Stomach smooth muscle (tissue), 2 donors: ENCODE data around the gene TRERF1.

Experiments
- H3K27ac ChIP-seq: one replicate; pipeline ENCODE4 v1.7.0; 2013; ENCODE audit warnings: mild to moderate bottlenecking, low read length, inconsistent platforms
- H3K27me3 ChIP-seq, 2 donors: one replicate each; pipeline ENCODE4 v1.7.0; 2013; ENCODE audit warnings: low read length in 2 of 2; ENCODE audit not compliant: insufficient read depth in 2 of 2, control insufficient read depth in 1 of 2
- H3K36me3 ChIP-seq, 2 donors: one replicate each; pipeline ENCODE4 v1.7.0; 2013; ENCODE audit warnings: low read length in 2 of 2; ENCODE audit not compliant: control insufficient read depth in 2 of 2, insufficient read depth in 2 of 2
- H3K4me1 ChIP-seq: one replicate; pipeline ENCODE4 v1.7.0; 2013; ENCODE audit warnings: low read length; ENCODE audit not compliant: control insufficient read depth, insufficient read depth
- H3K4me3 ChIP-seq, 2 donors: one replicate each; pipeline ENCODE4 v1.7.0; 2013; ENCODE audit warnings: low read length in 2 of 2
- H3K9ac ChIP-seq, 2 donors: one replicate each; pipeline ENCODE4 v1.7.0; 2013; ENCODE audit warnings: low read length in 2 of 2, mild to moderate bottlenecking in 1 of 2
- H3K9me3 ChIP-seq, 2 donors: one replicate each; pipeline ENCODE4 v1.7.0; 2013; ENCODE audit warnings: low read length in 2 of 2; ENCODE audit not compliant: control insufficient read depth in 2 of 2
- donor health status: healthy.
- donor health status: Pancreatic carcinoma.

TRERF1 gene

DNA sequence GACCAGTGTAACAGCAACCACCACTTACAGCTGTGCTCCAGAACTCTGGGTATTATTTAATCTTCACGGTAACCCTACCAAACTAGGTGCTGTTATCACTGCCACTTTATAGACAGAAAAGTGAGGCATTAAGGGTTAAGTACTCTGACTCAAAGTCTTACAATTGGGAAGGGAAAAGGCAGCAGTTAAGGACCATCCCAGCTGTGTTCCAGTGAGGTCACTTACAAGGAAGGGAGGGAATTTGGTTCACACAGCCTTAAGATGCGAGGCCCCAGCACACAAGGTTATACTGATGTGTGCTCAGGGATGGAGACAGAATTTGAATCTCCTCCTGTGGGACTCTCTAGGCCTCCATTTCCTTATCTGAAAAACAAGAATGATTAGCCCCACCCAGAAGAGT lies 46.7 kb downstream of the TRERF1 start:
- H3K27ac ChIP-seq: no peak overlapping the region
- peaks cover 4% of the 10 kb centered on the region for H3K4me1 ChIP-seq
- H3K36me3 ChIP-seq: no peaks in the 10 kb centered on the region
- no peaks in the 10 kb centered on the region for H3K27me3 ChIP-seq
- no peak overlapping the region for H3K9ac ChIP-seq
- H3K9me3 ChIP-seq: no peaks in the 10 kb centered on the region
- no peak overlapping the region for H3K4me3 ChIP-seq

DNA sequence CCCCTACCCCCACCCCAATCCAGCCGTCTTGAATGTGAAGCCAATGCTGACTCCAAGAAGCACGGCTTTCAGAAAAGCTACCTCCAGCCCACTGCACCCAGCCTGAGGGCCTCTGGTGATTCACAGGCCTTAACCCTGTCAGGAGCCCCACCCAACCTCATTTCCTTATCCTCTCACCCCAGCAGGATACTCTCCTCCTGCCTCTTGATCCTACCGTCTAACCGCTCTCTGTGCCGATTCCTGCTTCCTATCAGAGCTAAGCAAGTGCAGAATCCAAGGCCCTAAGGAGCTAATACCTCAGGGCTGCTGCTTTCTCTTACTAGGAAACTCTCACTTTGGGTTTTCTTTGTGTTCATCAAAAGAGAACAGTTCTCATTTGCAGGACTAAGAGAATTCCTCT lies 47.2 kb downstream of the TRERF1 start:
- no peaks in the 10 kb centered on the region for H3K27me3 ChIP-seq
- H3K4me1 ChIP-seq: peaks cover 6% of the 10 kb centered on the region
- H3K9me3 ChIP-seq: no peaks in the 10 kb centered on the region
- H3K36me3 ChIP-seq: no peaks in the 10 kb centered on the region
- no peak overlapping the region for H3K9ac ChIP-seq
- no peak overlapping the region for H3K27ac ChIP-seq
- H3K4me3 ChIP-seq: no peak overlapping the region

DNA sequence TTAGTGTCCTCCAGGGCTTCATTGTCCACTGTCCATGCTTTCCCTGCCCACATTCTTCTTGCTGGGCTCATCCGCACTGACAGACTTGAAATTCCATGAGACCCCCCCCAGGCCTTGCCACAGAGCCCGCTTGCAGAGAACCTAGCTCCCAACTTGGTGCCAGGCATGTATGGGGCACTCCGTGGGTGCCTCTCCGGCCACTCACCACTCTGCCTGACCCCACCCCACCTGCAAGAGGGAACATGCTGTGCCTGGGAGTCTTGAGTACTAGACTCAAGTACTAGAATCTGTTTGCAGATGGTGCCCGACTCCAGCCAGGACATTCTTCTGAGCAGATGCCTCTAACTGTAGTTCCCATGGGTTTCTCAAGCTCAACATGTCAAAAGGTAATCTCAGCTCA lies 47.9 kb downstream of the TRERF1 start:
- H3K9ac ChIP-seq: no peak overlapping the region
- no peaks in the 10 kb centered on the region for H3K9me3 ChIP-seq
- H3K27ac ChIP-seq: no peak overlapping the region
- H3K4me3 ChIP-seq: no peak overlapping the region
- H3K4me1 ChIP-seq: peaks cover 6% of the 10 kb centered on the region
- H3K27me3 ChIP-seq: no peaks in the 10 kb centered on the region
- H3K36me3 ChIP-seq: no peaks in the 10 kb centered on the region

- Histone ChIP-seq H3K4me1 (peaks cover 6% of the 10 kb centered on the region), H3K27ac (no peak overlapping the region)
Observed at GRCh38 chr6:42403421-42403820, 48.3 kb downstream of the TRERF1 start.

DNA sequence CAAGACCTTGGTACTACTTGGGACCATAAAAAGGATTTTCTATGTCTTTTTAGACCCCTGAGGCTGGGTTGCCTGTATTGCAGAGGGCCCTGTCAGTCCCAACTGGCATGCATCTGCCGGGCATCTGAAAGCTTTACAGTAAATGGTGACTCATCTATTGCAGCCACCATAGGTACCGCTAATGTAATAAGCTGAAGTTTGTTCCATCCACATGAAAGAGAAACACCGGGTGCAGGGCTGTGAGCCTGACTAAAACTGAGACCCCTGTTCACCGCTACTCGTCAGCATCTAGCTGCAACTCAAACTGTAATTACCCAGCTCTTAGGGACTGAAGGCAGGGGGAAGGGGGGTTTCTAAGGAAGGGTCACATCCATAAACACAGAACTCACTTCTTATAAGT lies 49.5 kb downstream of the TRERF1 start:
- H3K4me1 ChIP-seq: peaks cover 6% of the 10 kb centered on the region
- no peak overlapping the region for H3K9ac ChIP-seq
- no peak overlapping the region for H3K27ac ChIP-seq
- H3K36me3 ChIP-seq: no peaks in the 10 kb centered on the region
- H3K9me3 ChIP-seq: no peaks in the 10 kb centered on the region
- no peak overlapping the region for H3K4me3 ChIP-seq
- H3K27me3 ChIP-seq: no peaks in the 10 kb centered on the region

More at GRCh38 chr6:42403421-42403820, 48.3 kb downstream of the TRERF1 start:
- Histone ChIP-seq H3K9me3 (no peaks in the 10 kb centered on the region), H3K27me3 (no peaks in the 10 kb centered on the region), H3K9ac (no peak overlapping the region), H3K36me3 (no peaks in the 10 kb centered on the region), H3K4me3 (no peak overlapping the region)

DNA sequence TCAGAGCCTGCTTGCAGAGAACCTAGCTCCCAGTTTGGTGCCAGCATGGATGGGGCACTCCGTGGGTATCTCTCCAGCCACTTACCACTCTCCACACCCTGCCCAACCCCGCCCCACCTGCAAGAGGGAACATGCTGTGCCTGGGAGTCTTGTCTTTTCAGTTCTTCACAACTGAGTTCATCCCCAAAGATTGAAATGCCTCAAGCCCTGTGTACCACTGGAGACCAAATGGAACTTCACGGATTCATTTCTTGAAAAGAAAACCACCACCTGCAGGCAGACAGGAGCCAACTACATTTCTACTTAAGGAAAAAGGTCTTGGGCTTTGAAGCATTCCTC lies 50.1 kb downstream of the TRERF1 start:
- H3K9me3 ChIP-seq: no peaks in the 10 kb centered on the region
- no peak overlapping the region for H3K9ac ChIP-seq
- H3K27ac ChIP-seq: no peak overlapping the region
- no peak overlapping the region for H3K4me3 ChIP-seq
- H3K36me3 ChIP-seq: no peaks in the 10 kb centered on the region
- peaks cover 6% of the 10 kb centered on the region for H3K4me1 ChIP-seq
- no peaks in the 10 kb centered on the region for H3K27me3 ChIP-seq

GRCh38 chr6:42400886-42401612 lies 50.7 kb downstream of the TRERF1 start:
- H3K36me3 ChIP-seq: no peaks in the 10 kb centered on the region
- peaks cover 6% of the 10 kb centered on the region for H3K4me1 ChIP-seq
- H3K27me3 ChIP-seq: no peaks in the 10 kb centered on the region
- H3K9ac ChIP-seq: no peak overlapping the region
- no peak overlapping the region for H3K27ac ChIP-seq
- no peak overlapping the region for H3K4me3 ChIP-seq
- H3K9me3 ChIP-seq: no peaks in the 10 kb centered on the region

GRCh38 chr6:42400061-42400760 lies 51.5 kb downstream of the TRERF1 start:
- peaks cover 9% of the 10 kb centered on the region for H3K4me1 ChIP-seq
- H3K9me3 ChIP-seq: no peaks in the 10 kb centered on the region
- H3K27ac ChIP-seq: no peak overlapping the region
- no peaks in the 10 kb centered on the region for H3K27me3 ChIP-seq
- no peaks in the 10 kb centered on the region for H3K36me3 ChIP-seq
- H3K4me3 ChIP-seq: no peak overlapping the region
- H3K9ac ChIP-seq: no peak overlapping the region

DNA sequence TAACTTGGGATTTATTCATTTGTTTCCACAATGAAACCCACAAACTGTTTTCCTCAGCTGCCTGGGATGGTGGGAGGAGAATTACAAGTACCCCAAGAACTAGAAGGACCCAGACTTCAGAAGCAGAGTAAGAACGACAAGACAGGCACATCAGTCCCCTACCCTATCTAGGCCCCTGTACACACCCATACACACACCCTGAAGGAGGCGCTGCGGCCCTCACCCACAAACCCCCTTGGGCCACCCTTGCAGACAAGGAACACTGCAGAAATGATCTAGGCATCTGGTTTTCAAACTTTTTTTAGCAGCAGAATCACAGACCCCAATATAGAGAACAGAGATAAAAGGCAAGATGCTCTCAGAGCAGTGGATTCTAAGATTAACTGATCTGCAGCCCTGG lies 55.0 kb downstream of the TRERF1 start:
- no peak overlapping the region for H3K27ac ChIP-seq
- no peak overlapping the region for H3K4me3 ChIP-seq
- H3K4me1 ChIP-seq: peaks cover 9% of the 10 kb centered on the region
- H3K9ac ChIP-seq: no peak overlapping the region
- H3K9me3 ChIP-seq: no peaks in the 10 kb centered on the region
- no peaks in the 10 kb centered on the region for H3K36me3 ChIP-seq
- no peaks in the 10 kb centered on the region for H3K27me3 ChIP-seq

DNA sequence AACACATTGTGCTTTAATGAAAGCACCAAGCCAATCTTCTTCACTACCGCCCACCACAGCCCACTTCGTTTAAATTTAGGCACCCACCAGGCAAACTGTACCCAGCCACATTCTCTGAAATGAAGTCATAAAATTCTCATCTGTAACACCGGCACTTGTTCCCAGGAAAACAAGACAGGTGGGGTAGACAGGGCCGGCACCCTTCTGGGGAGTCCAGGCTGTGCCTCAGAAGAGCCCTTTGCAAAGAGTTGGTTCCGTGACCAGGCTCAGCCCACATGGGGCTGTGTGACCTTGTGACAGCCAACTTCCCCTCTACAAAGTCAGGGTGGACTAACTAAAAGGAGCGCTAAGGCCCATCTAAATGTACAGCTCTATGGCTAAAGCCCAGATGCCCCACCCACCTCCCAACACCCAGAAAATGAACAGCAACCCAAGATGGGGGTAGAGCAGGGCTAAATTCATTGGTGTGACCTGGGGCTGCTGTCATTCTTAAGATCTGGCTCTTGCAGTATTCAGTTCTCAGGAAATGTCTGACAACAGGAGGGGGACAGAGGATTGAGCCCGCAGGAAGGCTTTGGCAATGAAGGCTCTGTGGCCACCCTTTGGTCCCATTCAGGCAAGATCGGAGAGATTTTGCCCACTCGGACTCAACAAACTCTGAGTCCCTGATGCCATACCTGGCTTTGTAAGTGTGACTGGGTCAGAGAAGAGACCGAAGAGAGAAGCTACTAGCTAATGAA lies 56.7 kb downstream of the TRERF1 start:
- H3K27ac ChIP-seq: no peak overlapping the region
- H3K27me3 ChIP-seq: no peaks in the 10 kb centered on the region
- peaks cover 9% of the 10 kb centered on the region for H3K4me1 ChIP-seq
- H3K36me3 ChIP-seq: no peaks in the 10 kb centered on the region
- no peak overlapping the region for H3K9ac ChIP-seq
- no peak overlapping the region for H3K4me3 ChIP-seq
- no peaks in the 10 kb centered on the region for H3K9me3 ChIP-seq

DNA sequence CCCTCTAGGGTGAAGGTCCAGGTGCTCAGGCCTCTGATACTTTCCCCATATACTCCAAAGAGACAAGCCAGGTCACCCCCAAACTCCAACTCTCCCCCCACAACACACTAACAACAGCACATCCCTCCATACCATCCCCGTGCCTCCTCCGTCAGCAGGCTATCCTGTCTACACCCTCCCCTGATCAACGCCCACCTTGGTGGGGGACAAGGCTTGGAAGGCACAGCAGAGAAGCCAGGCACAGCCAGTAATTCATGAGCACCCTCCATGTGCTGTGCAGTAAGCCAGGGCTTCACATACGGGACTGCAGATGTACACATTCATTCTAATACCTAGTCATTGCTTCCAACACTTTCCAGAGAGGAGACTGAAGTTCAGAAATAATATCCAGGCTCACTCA lies 57.6 kb downstream of the TRERF1 start:
- Histone ChIP-seq H3K9me3 (no peaks in the 10 kb centered on the region), H3K27me3 (no peaks in the 10 kb centered on the region), H3K9ac (no peak overlapping the region), H3K4me1 (peaks cover 7% of the 10 kb centered on the region), H3K27ac (no peak overlapping the region), H3K4me3 (no peak overlapping the region), H3K36me3 (no peaks in the 10 kb centered on the region)
